GM19025 (cell line): Measurements from ENCODE around the gene CCNG2.

Source experiments
- ATAC-seq: cut with Tn5 transposase; IDR thresholded peaks from one replicate; pipeline ENCODE4 v1.9.1; 2021; ENCODE audit warnings: mild to moderate bottlenecking, low read depth, moderate library complexity; ENCODE audit not compliant: unreplicated experiment

Gene CCNG2

DNA sequence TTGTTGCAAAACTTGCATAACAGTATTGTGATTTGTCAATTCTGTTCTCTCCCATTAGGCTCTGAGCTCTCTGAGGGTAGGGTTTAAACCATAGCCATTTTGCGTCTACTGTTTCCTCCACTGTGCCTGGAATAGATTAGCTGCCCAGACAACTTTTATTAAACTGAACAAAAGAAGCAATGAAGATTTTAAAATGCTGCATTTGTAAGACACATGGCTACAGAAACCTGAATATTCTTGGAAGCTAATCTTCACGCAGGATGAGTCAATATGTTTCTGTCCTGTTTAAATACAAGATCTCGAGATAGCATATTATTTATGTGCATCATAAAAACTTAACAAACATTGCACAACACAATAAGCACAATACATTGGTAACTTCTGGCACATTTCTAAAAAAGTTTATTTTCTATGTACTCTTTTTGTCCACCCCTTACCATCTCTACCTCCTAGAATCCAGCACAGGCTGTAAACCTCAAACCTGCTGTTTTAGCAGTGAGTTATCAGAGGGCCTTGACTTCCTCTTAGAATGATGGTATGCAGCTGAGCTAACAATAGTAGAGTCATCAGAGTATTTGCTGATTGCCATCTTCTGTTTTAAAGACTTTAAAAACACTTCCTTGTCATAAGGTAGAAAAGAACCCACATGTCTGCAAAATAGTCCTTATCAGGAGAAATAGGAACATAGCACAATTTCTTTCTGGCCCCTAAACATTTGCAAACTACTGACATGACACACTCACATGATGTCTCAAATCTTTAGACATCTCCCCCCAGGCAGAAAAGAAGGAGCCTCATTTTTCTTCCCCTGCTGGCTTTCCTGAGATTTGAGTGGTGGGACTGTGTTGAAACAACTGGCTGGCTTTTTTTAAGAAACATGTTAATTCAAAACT is 10.6 kb upstream of the CCNG2 start:
- no peak for ATAC-seq

DNA sequence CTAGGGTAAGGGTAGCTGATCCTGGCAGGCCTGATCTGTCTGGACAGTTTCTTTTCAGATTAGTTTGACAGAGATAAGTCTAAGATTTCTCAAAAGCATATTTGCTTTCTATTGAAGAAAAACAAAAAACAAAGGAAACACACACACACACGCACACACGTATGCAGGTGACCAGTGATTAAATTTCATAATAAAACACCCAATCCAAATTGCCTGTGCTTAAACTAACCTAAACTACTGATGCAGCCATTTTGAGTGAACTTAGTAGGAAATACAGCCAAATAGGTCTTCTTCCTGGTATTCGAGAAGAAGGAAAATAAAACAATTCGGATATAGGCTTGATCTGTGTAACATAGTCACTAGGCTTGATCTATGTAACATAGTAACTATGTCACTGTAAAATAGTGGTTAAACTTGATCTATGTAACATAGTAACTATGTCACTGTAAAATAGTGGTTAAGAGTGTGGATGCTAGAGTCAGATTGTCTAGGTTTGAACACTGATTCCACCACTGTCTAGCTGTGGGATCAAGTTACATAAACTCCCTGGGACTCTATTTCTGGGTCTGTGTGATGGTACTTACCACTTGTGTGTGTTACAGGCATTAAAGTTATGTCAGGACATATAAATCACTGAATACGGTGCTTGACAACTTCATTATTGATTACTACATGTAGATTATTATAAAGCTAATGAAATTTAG is 9.8 kb upstream of the CCNG2 start:
- no peak for ATAC-seq

DNA sequence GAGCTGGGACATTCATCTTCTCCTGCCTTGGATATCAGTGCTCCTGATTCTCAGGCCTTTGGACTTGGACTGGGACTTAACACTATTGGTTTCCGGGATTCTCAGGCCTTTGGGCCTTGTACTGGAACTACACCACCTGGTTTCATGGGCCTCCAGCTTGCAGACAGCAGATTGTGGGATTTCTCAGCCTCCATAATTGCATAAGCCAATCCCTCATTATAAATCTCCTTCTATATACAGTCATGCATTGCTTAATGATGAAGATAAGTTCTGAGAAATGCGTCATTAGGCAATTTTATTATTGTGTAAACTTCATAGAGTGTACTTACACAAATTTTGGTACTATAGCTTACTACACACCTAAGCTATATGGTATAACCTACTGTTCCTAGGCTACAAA is 8.9 kb upstream of the CCNG2 start:
- no peak for ATAC-seq

DNA sequence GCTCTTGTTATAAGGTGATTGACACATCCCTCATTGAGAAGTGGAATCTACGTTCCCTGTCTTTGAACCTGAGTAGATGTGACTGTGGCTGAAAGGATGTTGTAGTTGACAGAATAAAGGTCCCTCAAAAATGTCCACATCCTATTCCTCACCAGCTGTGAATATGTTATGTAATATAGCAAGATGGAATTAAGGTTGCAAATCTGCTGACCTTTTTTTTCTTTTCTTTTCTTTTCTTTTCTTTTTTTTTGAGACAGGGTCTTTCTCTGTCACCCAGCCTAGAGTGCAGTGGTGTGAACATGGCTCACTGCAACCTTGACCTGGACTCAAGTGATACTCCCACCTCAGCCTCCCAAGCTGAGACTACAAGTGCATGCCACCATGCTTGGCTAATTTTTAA is 7.2 kb upstream of the CCNG2 start:
- no peak for ATAC-seq

GRCh38 chr4:77151241-77151640 is 5.8 kb upstream of the CCNG2 start:
- no peak for ATAC-seq

- ATAC-seq, result no peak
These were observed 4.6 kb upstream of the CCNG2 start for GRCh38 chr4:77152421-77152820.

DNA sequence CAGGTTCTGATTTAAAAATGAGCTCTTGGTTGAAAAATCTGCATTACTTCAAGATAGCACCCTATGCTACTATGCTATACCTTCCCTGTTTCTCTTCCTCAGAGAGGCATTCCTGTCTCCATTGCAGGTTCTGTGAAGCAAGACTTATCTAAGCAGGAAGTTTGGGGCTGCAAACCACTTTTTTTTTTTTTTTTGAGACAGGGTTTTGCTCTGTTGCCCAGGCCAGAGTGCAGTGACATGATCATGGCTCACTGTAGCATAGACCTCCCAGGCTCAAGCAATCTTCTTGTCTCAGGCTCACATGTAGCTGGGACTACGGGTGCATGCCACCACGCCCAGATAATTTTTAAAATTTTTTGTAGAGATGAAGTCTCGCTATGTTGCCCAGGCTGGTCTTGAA is 4.0 kb upstream of the CCNG2 start:
- ATAC-seq, result no peak

DNA sequence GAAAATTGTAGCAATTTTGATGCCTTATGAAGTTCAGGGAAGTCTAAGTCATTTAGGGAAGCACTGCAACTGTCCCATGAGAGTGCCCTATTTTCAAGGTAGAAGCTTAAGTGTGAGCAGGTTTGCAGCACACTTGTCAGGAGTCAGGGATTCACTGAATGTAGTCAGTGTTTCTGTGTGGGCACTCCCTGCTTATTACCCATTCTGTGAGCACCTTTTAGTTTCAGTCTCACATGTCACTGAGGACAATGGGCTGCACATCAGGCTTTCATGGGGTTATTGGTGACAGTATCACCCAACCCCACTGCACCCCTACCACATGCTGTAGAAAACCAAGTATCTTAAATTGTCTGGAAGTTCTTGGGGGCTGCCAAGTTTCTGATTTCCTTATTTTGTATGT is 2.9 kb upstream of the CCNG2 start:
- ATAC-seq, result no peak

DNA sequence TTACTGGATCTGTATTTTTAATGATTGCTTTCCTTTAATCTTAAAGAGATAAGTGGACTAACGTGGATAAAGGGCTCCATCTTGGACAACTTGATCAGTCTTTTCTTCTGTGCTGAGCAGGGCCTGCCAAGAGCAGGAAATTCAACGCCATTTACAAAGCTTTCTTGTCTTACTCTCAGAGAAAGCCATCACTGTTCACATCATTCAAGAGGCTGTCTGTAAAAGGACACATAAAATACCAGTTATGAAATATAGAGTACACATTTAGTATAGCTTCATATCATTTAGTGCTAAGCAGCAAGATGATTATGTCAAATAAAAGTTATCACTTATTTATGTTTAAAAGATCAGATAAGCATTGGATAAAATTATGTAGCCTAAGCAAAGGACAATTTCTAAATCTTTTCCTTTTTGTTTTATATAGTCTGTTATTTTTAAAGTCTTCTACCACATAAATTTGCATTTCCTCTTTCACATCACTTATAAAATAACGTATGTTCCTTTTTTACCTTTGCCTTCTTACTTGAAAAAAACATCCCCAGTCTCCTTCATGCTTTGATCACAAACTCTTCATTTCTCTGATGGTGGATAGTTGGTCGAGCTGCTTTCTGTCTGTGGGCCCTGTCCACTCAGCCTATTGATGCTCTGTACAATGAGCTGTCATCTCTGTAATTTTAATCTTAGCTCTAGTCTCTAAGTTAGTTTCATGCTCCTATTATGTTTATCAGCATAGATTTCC is 2.1 kb upstream of the CCNG2 start:
- no peak for ATAC-seq

DNA sequence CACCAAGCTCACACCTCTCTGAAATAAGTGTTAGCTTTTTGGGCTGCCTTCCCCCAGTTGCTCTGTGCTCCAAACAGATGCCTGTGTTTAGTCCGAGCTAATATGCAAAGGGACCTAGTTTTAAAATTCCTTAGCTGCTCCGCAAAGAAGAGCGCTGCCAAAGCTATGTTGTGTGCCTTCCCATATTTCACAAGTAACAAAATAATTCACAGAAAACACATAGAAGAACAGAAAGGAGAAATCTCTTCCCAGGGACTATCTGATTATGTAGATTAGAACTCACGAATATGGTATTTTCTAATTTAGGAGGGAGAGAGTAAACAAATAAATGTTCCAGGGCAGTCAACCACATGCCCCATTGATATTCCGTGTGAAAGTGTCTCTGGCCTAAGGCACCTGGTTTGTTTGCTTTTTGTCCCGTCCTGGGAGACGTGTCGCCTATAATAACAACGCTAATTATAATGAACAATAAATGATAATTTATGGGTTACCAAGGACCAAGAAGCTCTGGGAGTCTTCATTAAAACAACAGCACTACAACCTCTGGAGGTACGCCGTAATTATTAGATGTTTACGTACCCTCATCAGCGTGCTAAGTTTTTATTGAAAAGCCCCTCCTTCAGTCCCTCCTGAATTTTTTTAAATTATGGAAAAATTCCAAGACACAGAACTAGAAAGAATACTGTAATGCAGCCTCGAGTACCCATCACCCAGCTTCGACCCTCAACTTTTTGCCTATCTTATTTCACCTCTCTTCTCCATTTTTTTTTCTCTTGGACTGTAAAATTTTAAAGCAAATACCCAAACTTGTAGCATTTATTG is 1.2 kb upstream of the CCNG2 start:
- no peak for ATAC-seq

- ATAC-seq, result peak; percentile 85
These were observed 485 bp upstream of the CCNG2 start for GRCh38 chr4:77156533-77156911.

GRCh38 chr4:77157859-77158486 is 966 bp downstream of the CCNG2 start:
- peak; percentile 48 for ATAC-seq

DNA sequence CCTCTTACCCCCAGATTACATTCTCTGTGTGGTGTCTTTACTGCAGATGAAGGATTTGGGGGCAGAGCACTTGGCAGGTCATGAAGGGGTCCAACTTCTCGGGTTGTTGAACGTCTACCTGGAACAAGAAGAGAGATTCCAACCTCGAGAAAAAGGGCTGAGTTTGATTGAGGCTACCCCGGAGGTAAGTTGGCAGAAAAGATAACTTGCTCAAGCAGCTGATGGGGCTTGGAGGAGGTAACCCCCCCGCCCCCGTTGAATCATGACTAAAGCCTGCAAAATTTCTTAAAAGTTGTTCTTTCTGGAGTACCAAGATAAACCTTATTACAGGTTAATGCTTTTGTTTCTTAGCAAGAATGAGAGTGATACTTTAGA is 1.5 kb downstream of the CCNG2 start:
- ATAC-seq, result no peak

GRCh38 chr4:77159806-77160205 is 2.8 kb downstream of the CCNG2 start:
- no peak for ATAC-seq

GRCh38 chr4:77163641-77164040 is 6.6 kb downstream of the CCNG2 start:
- no peak for ATAC-seq

DNA sequence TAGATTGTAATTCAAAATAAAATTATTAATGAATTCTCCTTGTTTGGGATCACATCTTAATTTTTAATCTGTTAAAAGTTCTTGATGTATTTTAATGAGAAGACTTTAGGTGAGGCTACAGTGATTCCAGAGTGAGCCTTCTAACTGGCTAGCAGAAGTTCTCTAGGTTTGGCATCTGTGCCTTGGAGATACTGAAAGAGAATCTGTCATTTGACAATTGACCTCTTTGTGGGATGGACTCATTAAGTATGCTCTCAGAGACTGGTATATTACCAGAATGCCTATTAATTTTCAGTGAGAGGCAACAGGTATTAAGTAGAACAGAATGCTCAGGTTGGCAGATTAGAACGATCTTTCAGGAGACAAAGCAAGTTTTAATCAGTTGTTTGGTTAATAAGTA is 10.2 kb downstream of the CCNG2 start:
- ATAC-seq, result no peak

GRCh38 chr4:77167866-77168265 is 10.9 kb downstream of the CCNG2 start:
- ATAC-seq, result no peak

DNA sequence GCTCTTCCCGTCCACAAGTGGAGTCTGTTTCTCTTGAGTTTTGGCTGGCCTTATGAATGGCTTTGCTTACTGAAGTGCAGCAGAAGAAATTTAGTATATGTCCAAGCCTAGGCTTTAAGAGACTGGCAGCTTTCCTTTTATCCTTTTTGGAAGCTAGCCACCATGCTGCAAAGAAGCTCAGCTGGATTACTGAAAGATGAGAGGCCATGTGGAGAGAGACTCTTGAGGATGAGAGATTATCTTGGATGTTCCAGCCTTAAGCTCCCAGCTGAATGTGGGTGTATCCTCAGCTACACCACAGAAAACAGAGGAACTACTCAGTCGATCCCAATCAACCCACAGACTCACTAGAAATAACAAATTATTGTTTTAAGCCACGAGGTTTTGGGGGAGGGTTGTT is 12.5 kb downstream of the CCNG2 start:
- ATAC-seq, result no peak

DNA sequence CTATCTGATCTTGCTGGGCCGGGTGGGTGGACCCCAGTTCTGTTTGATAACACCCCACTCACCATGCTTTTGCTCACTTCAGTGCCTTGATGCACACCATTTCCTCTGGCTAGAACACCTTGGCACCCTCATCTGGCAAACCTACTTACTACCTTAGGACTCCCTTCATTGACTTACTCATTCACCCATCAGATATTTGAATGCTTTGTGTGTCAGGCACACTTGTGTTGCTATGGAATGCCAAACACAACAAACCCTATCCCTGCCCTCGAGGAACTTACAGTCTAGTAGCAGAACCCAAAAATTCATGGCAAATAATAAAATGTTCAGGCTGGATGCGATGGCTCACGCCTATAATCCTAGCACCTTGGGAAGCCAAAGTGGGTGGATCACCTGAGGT is 13.9 kb downstream of the CCNG2 start:
- no peak for ATAC-seq

DNA sequence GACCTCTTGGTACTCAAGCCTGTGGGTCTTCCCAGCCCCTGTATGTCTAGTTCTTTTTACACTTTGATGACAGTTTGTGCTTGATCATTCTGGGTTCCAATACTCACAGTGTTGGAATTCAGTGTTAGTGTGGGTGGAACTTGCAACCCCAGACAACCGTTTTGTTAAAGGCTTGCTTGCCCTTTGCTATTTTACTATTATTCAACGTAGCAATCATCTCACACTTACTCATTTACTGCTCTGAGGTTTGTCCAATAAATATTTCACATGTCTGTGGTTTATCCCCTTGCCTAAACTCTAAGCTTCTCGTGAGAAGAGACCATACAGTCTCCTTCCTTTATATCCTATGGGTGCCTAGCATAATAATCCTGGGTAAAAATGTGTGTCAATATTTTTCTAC is 15.3 kb downstream of the CCNG2 start:
- no peak for ATAC-seq
